PC-9 (cell line): ENCODE data around the gene TMA16. TPM values are rescaled to one million over a fixed set of nuclear protein-coding genes. Genes with fewer than 3 reads are reported as not detected.

Source experiments
- BruUV-seq: library from RNA; stranded (reverse); fragments of 400-500 nt; replicated peaks from 2 replicates; lab custom pipeline; 2021; lab: Mats Ljungman, UMichigan
- CTCF ChIA-PET: fragments of 300-600 bp; sonication (Branson Sonifier 250); formaldehyde crosslinking; loops from one replicate; lab custom pipeline; 2022; ENCODE audit warnings: antibody characterized with exemption; lab: Charles Lee
- POLR2A ChIA-PET: fragments of 300-600 bp; sonication (Branson Sonifier 250); formaldehyde crosslinking; loops from one replicate; lab custom pipeline; 2022; ENCODE audit warnings: antibody characterized with exemption; ENCODE audit not compliant: unreplicated experiment; lab: Charles Lee
- DNase-seq, 2 experiments: peaks; one replicate each; pipeline versions ENCODE4 v3.0.0 to v3.0.0-alpha.2; 2015 to 2022; ENCODE audit warnings: mixed read lengths in 1 of 2
- H2AFZ ChIP-seq: fragments of 200-600 bp; sonication (generic); 2 replicates; pipeline ENCODE4 v1.8.1; 2017; ENCODE audit warnings: antibody characterized with exemption
- H3F3A ChIP-seq: fragments of 200-600 bp; sonication (generic); 2 replicates; pipeline ENCODE4 v1.8.1; 2017; ENCODE audit warnings: antibody characterized with exemption, mild to moderate bottlenecking, low read depth; ENCODE audit not compliant: insufficient read depth
- H3K27ac ChIP-seq: fragments of 200-600 bp; sonication (generic); 2 replicates; pipeline ENCODE4 v1.6.1; 2016; ENCODE audit warnings: mixed run types
- H3K27me3 ChIP-seq: fragments of 200-600 bp; sonication (generic); 2 replicates; pipeline ENCODE4 v1.6.1; 2016; ENCODE audit warnings: low read depth, mixed run types; ENCODE audit not compliant: insufficient read depth
- H3K36me3 ChIP-seq: fragments of 200-600 bp; sonication (generic); 2 replicates; pipeline ENCODE4 v1.6.1; 2016; ENCODE audit warnings: low read depth, mixed run types
- H3K4me1 ChIP-seq: fragments of 200-600 bp; sonication (generic); replicated peaks from 2 replicates; pipeline ENCODE4 v1.6.1; 2016; ENCODE audit warnings: mixed run types; ENCODE audit not compliant: insufficient read depth
- H3K4me2 ChIP-seq: fragments of 200-600 bp; sonication (generic); 2 replicates; pipeline ENCODE4 v1.6.1; 2017; ENCODE audit warnings: mixed run types
- H3K4me3 ChIP-seq: fragments of 200-600 bp; sonication (generic); 2 replicates; pipeline ENCODE4 v1.6.1; 2016; ENCODE audit warnings: mixed run types
- H3K79me2 ChIP-seq: fragments of 200-600 bp; sonication (generic); 2 replicates; pipeline ENCODE4 v1.6.1; 2017; ENCODE audit warnings: low read depth, mixed run types
- H3K9me2 ChIP-seq: fragments of 200-600 bp; sonication (generic); 2 replicates; pipeline ENCODE4 v1.8.1; 2017; ENCODE audit warnings: mild to moderate bottlenecking; ENCODE audit not compliant: insufficient read depth
- H3K9me3 ChIP-seq: fragments of 200-600 bp; sonication (generic); 2 replicates; pipeline ENCODE4 v1.8.1; 2016; ENCODE audit warnings: low read depth; ENCODE audit not compliant: insufficient read depth
- H4K20me1 ChIP-seq: fragments of 200-600 bp; sonication (generic); 2 replicates; pipeline ENCODE4 v1.8.1; 2017; ENCODE audit not compliant: insufficient read depth
- CTCF ChIP-seq: fragments of 200-600 bp; sonication (generic); conservative IDR thresholded peaks from 2 replicates; pipeline ENCODE4 v1.6.1; 2017; ENCODE audit warnings: mixed run types, antibody characterized with exemption, mild to moderate bottlenecking, moderate library complexity
- EZH2 ChIP-seq: fragments of 200-600 bp; sonication (generic); IDR thresholded peaks from 2 replicates; pipeline ENCODE4 v1.8.0; 2017; ENCODE audit warnings: antibody characterized with exemption, low read depth
- intact Hi-C: fragments of 100-400 bp; cut with micrococcal nuclease; formaldehyde crosslinking; loops from one replicate; pipeline ENCODE4 v1.10.0; 2022; ENCODE audit not compliant: unreplicated experiment
- total RNA-seq: library from RNA; stranded (reverse); gene quantifications from 2 replicates; pipeline ENCODE4 v1.2.3, GENCODE V29; 2021

The TMA16 gene
- total RNA-seq, 1 experiment from 2014 or later = 36.8 TPM

- Histone ChIP-seq H3K4me1 (no peaks in the 10 kb centered on the region), H4K20me1 (no peaks in the 10 kb centered on the region), H3K79me2 (no peaks in the 10 kb centered on the region), H3K36me3 (0 out of 2 replicates have a peak, but pooled peaks cover 4% of the 10 kb centered on the region), H3K27ac (no peak overlapping the region), H3K4me3 (no peak overlapping the region), H2AFZ (no peak overlapping the region), H3K4me2 (no peak overlapping the region), H3K27me3 (no peaks in the 10 kb centered on the region), H3K9me3 (no peaks in the 10 kb centered on the region), H3F3A (no peaks in the 10 kb centered on the region), H3K9me2 (no peaks in the 10 kb centered on the region)
- ChIA-PET POLR2A (no interaction called here), CTCF (no interaction called here)
- intact Hi-C loops = no loop called here
- no TSS peak for BruUV-seq
- no peak for TF ChIP-seq EZH2
- TF ChIP-seq CTCF = no peak
- no peak for DNase-seq
These were observed 34.2 kb downstream of the TMA16 start for GRCh38 chr4:163528653-163529052.

- H2AFZ ChIP-seq = no peak overlapping the region
- no peak for TF ChIP-seq EZH2
- no peak for TF ChIP-seq CTCF
- no TSS peak for BruUV-seq
These were observed 39.6 kb downstream of the TMA16 start for GRCh38 chr4:163534056-163534455.

GRCh38 chr4:163535657-163536056, 41.2 kb downstream of the TMA16 start:
- no peaks in the 10 kb centered on the region for H4K20me1 ChIP-seq
- POLR2A ChIA-PET = no interaction called here
- no peaks in the 10 kb centered on the region for H3K9me2 ChIP-seq
- H3K4me3 ChIP-seq = no peak overlapping the region
- no peak overlapping the region for H3K4me2 ChIP-seq
- no peak overlapping the region for H2AFZ ChIP-seq
- H3K36me3 ChIP-seq = no peaks in the 10 kb centered on the region
- H3K9me3 ChIP-seq = no peaks in the 10 kb centered on the region
- CTCF ChIA-PET = no interaction called here
- no peak for DNase-seq
- H3K79me2 ChIP-seq = no peaks in the 10 kb centered on the region
- no peak for TF ChIP-seq CTCF
- intact Hi-C loops = no loop called here
- no peaks in the 10 kb centered on the region for H3F3A ChIP-seq
- no TSS peak for BruUV-seq
- no peaks in the 10 kb centered on the region for H3K4me1 ChIP-seq
- no peaks in the 10 kb centered on the region for H3K27me3 ChIP-seq
- no peak overlapping the region for H3K27ac ChIP-seq

More at GRCh38 chr4:163534056-163534455, 39.6 kb downstream of the TMA16 start:
- no peaks in the 10 kb centered on the region for H3K9me2 ChIP-seq
- CTCF ChIA-PET = interaction anchor here (0.7 kb wide), 1 partner anchor 21 kb away, joined by 3 read pairs; no protein-coding TSS in a partner anchor
- no peak for DNase-seq
- no peaks in the 10 kb centered on the region for H3K27me3 ChIP-seq
- no peaks in the 10 kb centered on the region for H3F3A ChIP-seq
- POLR2A ChIA-PET = no interaction called here
- no peak overlapping the region for H3K27ac ChIP-seq
- H3K36me3 ChIP-seq = no peaks in the 10 kb centered on the region
- intact Hi-C loops = no loop called here
- no peaks in the 10 kb centered on the region for H3K4me1 ChIP-seq
- no peaks in the 10 kb centered on the region for H3K79me2 ChIP-seq
- H3K4me2 ChIP-seq = no peak overlapping the region
- H3K9me3 ChIP-seq = no peaks in the 10 kb centered on the region
- H4K20me1 ChIP-seq = no peaks in the 10 kb centered on the region
- H3K4me3 ChIP-seq = no peak overlapping the region
